ENCODE data around the gene CCDC57.
A peak's percentile ranks its signal among the peaks of the same experiment; 100 is the strongest.

Gene CCDC57

GRCh38 chr17:82248815-82249674 is 36.4 kb upstream of the CCDC57 start:
- no peak overlapping the region for H3K4me3 ChIP-seq (ENCODE audit: control insufficient read depth, low read depth, low read length)
- no peak for TF ChIP-seq CTCF (conservative IDR thresholded peaks at IDR 0.05; ENCODE audit: control insufficient read depth, insufficient read depth, low read depth, low read length)
- no peak for DNase-seq (ENCODE audit: low read depth)

- no peak for DNase-seq (ENCODE audit: low read depth)
- H3K4me3 ChIP-seq (ENCODE audit: control insufficient read depth, low read depth, low read length): no peak overlapping the region
- TF ChIP-seq CTCF (conservative IDR thresholded peaks at IDR 0.05; ENCODE audit: control insufficient read depth, insufficient read depth, low read depth, low read length): no peak
Observed at GRCh38 chr17:82247856-82248671, 35.4 kb upstream of the CCDC57 start.

GRCh38 chr17:82247182-82247823 is 34.7 kb upstream of the CCDC57 start:
- H3K4me3 ChIP-seq (ENCODE audit: control insufficient read depth, low read depth, low read length): no peak overlapping the region
- TF ChIP-seq CTCF (conservative IDR thresholded peaks at IDR 0.05; ENCODE audit: control insufficient read depth, insufficient read depth, low read depth, low read length): no peak
- no peak for DNase-seq (ENCODE audit: low read depth)

GRCh38 chr17:82246365-82247181 is 33.9 kb upstream of the CCDC57 start:
- peak; percentile 91 for DNase-seq (ENCODE audit: low read depth)
- TF ChIP-seq CTCF (conservative IDR thresholded peaks at IDR 0.05; ENCODE audit: control insufficient read depth, insufficient read depth, low read depth, low read length): no peak
- no peak overlapping the region for H3K4me3 ChIP-seq (ENCODE audit: control insufficient read depth, low read depth, low read length)

- DNase-seq (ENCODE audit: low read depth): no peak
- no peak overlapping the region for H3K4me3 ChIP-seq (ENCODE audit: control insufficient read depth, low read depth, low read length)
Observed at GRCh38 chr17:82246040-82246364, 33.4 kb upstream of the CCDC57 start.

More at GRCh38 chr17:82246040-82246364, 33.4 kb upstream of the CCDC57 start:
- no peak for TF ChIP-seq CTCF (conservative IDR thresholded peaks at IDR 0.05; ENCODE audit: control insufficient read depth, insufficient read depth, low read depth, low read length)

Measured in fibroblast of mammary gland (primary cell).